Mucosa of descending colon (tissue), 3 donors: ENCODE data around the gene LRP4. TPM values are rescaled to one million over a fixed set of nuclear protein-coding genes. Genes with fewer than 3 reads are reported as not detected.

Source experiments
- ATAC-seq: fragments of 200-7000 bp; cut with Tn5 transposase; one replicate; pipeline ENCODE4 v1.9.1; 2020; ENCODE audit warnings: mild to moderate bottlenecking, moderate library complexity
- DNase-seq, 3 donors: peaks; one replicate each; pipeline ENCODE4 v3.0.0-alpha.2; 2020
- H3K36me3 ChIP-seq: fragments of 200-600 bp; one replicate; pipeline ENCODE4 v1.8.0; 2021; ENCODE audit warnings: low read depth, mild to moderate bottlenecking
- H3K4me1 ChIP-seq: fragments of 200-600 bp; one replicate; pipeline ENCODE4 v1.8.0; 2021; ENCODE audit warnings: low read depth, mild to moderate bottlenecking
- H3K4me3 ChIP-seq: fragments of 200-600 bp; one replicate; pipeline ENCODE4 v1.8.0; 2021; ENCODE audit warnings: mild to moderate bottlenecking
- H3K9me3 ChIP-seq: fragments of 200-600 bp; one replicate; pipeline ENCODE4 v1.8.0; 2021; ENCODE audit warnings: mild to moderate bottlenecking
- CTCF ChIP-seq: fragments of 200-600 bp; IDR thresholded peaks from one replicate; pipeline ENCODE4 v1.8.0; 2022; ENCODE audit warnings: antibody characterized with exemption, mild to moderate bottlenecking
- intact Hi-C, 2 donors: fragments of 100-400 bp; cut with DNase I in 1 of 2; cut with micrococcal nuclease in 1 of 2; formaldehyde crosslinking; loops; one replicate each; pipeline versions ENCODE4 v1.11.0 to v1.11.1; 2022; cut with DNase I, micrococcal nuclease
- total RNA-seq, 3 donors: library from RNA; stranded (reverse); fragmentation: NEBNext Ultra II Directional in 2 of 3; extraction: Animal tissue kit (Norgen Biotek cat#: 25700) in 2 of 3; gene quantifications; one replicate each; pipeline versions ENCODE4 v1.2.1 to v1.2.4, GENCODE V29; 2021 to 2023
- donor health status: DM: no; HTN: no; CAD: no; lungs with moderate emphysema.
- donor health status: DM: no; HTN: no; CAD: no.
- donor health status: DM: no; HTN: yes; CAD: no.

The LRP4 gene
- total RNA-seq, 3 donors from 2014 or later, result 19.7 to 50.0 (median 35.3) TPM

DNA sequence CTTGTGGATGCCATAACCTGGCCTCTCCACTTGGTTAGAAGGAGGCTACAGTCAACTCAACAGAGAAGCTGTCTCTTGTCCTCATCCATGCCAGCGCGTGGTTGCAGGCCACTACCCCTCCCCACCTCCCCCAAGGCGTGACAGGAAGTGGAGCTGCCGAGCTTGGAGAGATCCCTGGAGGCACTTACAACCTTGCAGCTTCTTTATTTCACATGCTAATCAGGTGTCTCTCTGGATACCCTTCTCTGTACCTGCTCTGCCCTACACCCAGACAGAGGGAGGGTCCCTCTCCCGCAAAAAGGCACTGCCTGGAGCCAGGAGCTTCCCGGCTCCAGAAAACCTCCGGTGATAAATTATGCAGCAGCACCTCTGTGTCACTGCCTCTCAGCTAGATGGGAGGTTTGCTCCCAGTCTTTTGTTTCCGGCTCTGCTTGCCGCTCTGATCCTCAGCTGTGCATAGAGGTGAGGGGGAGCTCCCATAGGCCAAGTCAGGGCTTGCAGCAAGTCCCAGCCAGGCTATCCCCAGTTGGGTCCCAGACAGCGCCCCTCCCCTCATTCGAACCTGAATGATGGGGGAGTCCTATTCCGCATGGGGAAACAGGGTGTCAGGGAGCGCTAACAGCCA, 5.7 kb downstream of the LRP4 start:
- H3K4me3 ChIP-seq, result no peak overlapping the region
- no peak for TF ChIP-seq CTCF
- no peaks in the 10 kb centered on the region for H3K36me3 ChIP-seq
- peak; percentile 54 for ATAC-seq
- DNase-seq, result peak in 2 of 3 donors; percentile 37 to 60
- intact Hi-C loops, result loop anchor here in 1 of 2 donors (10.0 kb wide), 1 partner anchor 242 kb away; no protein-coding TSS in a partner anchor
- no peaks in the 10 kb centered on the region for H3K9me3 ChIP-seq
- H3K4me1 ChIP-seq, result peaks cover 8% of the 10 kb centered on the region

DNA sequence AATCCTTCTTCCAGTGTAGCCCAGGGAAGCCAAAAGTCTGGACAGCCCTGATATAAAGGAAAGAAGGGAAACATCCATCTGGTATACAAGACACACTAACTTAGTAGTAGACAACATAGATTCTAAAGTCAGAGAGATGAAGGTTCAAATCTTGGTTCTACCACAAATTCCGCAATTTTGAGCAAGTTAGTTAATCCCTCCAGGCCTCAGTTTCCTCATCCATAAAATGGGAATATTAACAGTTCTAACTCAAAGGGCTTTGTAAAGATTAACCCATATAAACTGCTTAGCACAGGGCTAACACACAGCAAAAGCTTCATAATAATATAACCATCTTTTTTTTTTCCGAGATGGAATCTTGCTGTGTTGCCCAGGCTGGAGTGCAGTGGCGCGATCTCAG, 10.7 kb downstream of the LRP4 start:
- no peak for DNase-seq
- TF ChIP-seq CTCF, result no peak
- Histone ChIP-seq H3K36me3 (no peaks in the 10 kb centered on the region), H3K4me1 (no peaks in the 10 kb centered on the region), H3K9me3 (no peaks in the 10 kb centered on the region), H3K4me3 (no peak overlapping the region)
- ATAC-seq, result no peak
- intact Hi-C loops, result loop anchor here in 1 of 2 donors (5.0 kb wide), 1 partner anchor 245 kb away; no protein-coding TSS in a partner anchor

DNA sequence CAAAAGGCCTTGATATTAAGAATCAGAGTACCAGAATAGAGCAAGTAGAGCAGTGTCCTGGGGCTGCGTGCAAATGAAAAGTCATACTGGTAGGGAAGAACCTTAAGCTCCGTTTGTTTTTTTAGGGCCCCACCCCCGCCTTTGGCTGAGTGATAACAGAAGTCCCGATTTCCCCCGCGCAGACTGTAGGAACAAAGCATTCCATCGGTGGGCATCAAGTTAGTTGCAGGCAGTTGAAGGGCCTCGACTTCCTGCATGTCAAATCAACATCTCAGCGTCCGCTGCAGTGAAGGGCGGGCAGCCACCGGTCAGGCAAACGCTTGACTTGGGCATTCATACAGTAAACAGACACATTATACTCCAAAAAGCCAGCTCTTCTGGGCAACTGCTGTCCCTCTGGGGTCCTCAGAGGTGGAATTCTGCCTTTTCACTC, 11.7 kb downstream of the LRP4 start:
- DNase-seq, result no peak
- intact Hi-C loops, result loop anchor here in 1 of 2 donors (5.0 kb wide), 1 partner anchor 246 kb away; no protein-coding TSS in a partner anchor

DNA sequence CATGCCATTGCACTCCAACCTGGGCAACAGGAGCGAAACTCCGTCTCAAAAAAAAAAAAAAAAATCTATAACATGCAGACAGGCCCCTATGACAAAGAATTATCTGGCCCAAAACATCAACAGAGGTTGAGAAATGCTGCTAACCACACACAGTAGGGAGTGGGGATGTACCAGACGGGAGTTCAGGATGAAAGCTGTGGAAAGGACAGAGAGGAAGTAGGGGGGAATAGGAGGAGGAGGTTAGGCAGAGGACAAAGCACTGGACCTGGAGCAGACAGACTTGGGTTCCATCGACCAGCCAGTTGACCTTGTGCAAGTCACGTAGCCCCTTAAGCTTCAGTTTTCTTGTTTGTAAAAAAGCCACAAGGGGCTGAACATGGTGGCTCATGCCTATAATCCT, 12.5 kb downstream of the LRP4 start:
- Histone ChIP-seq H3K9me3 (no peaks in the 10 kb centered on the region), H3K4me1 (no peaks in the 10 kb centered on the region), H3K4me3 (no peak overlapping the region), H3K36me3 (no peaks in the 10 kb centered on the region)
- ATAC-seq, result no peak
- DNase-seq, result no peak
- no peak for TF ChIP-seq CTCF
- intact Hi-C loops, result loop anchor here in 1 of 2 donors (5.0 kb wide), 1 partner anchor 246 kb away; no protein-coding TSS in a partner anchor

More for the DNA sequence above, 11.7 kb downstream of the LRP4 start:
- Histone ChIP-seq H3K36me3 (no peaks in the 10 kb centered on the region), H3K4me3 (no peak overlapping the region), H3K9me3 (no peaks in the 10 kb centered on the region), H3K4me1 (no peaks in the 10 kb centered on the region)
- no peak for TF ChIP-seq CTCF
- ATAC-seq, result no peak

DNA sequence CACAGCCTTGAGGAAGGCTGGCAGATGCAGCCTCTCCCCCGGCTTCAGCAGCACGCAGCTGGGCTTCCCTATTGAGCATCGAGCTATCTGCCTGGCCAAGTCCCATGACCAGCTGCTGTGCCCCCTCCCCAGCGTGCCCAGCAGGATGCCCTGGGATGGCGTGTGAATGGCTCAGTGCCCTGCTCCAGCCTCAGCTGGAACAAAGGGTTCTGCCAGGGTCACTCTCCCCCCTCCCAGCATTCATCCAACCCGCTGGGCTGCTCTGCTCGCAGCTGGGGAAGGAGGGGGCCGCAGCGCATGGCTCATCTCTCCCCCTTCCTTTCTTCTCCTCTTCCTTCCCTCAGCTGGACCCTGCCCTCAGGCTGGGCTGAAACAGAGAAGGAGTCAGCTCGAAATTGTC, 14.5 kb downstream of the LRP4 start:
- Histone ChIP-seq H3K9me3 (no peaks in the 10 kb centered on the region), H3K4me3 (no peak overlapping the region), H3K36me3 (no peaks in the 10 kb centered on the region), H3K4me1 (no peaks in the 10 kb centered on the region)
- no peak for ATAC-seq
- no peak for DNase-seq
- no peak for TF ChIP-seq CTCF
- intact Hi-C loops, result no loop called here
